Astrocyte (in vitro differentiated cells and primary cell): ENCODE data around the gene ZMYM4. TPM values are rescaled to one million over a fixed set of nuclear protein-coding genes. Genes with fewer than 3 reads are reported as not detected.

Source experiments
- DNase-seq: peaks from one replicate; pipeline ENCODE4 v3.0.0-alpha.2; 2010; ENCODE audit warnings: low read depth
- FAIRE-seq: peaks from 2 replicates; lab custom pipeline; 2011; peaks lifted over from hg19 to GRCh38; lab: Jason Lieb, UNC
- H2AFZ ChIP-seq: 2 replicates; pipeline ENCODE4 v1.6.0; 2012; ENCODE audit warnings: low read depth, low read length, inconsistent platforms
- H3K27ac ChIP-seq: 2 replicates; pipeline ENCODE4 v1.5.1; 2011; ENCODE audit warnings: low read depth, low read length, inconsistent platforms
- H3K27me3 ChIP-seq: 2 replicates; pipeline ENCODE4 v1.6.0; 2011; ENCODE audit warnings: low read length, inconsistent platforms; ENCODE audit not compliant: insufficient read depth
- H3K36me3 ChIP-seq: 2 replicates; pipeline ENCODE4 v1.5.1; 2011; ENCODE audit warnings: low read length, inconsistent platforms; ENCODE audit not compliant: insufficient read depth
- H3K4me1 ChIP-seq: 2 replicates; pipeline ENCODE4 v1.5.1; 2011; ENCODE audit warnings: low read length, inconsistent platforms; ENCODE audit not compliant: insufficient read depth
- H3K4me2 ChIP-seq: 2 replicates; pipeline ENCODE4 v1.6.0; 2012; ENCODE audit warnings: low read length, inconsistent platforms
- H3K4me3 ChIP-seq: 2 replicates; pipeline ENCODE4 v1.5.1; 2011; ENCODE audit warnings: low read depth, mild to moderate bottlenecking, low read length, inconsistent platforms; ENCODE audit not compliant: insufficient read depth
- H3K79me2 ChIP-seq: 2 replicates; pipeline ENCODE4 v1.6.0; 2012; ENCODE audit warnings: mild to moderate bottlenecking, low read length, inconsistent platforms; ENCODE audit not compliant: insufficient read depth
- H3K9ac ChIP-seq: 2 replicates; pipeline ENCODE4 v1.6.0; 2012; ENCODE audit warnings: mild to moderate bottlenecking, low read length, inconsistent platforms
- H3K9me3 ChIP-seq: 2 replicates; pipeline ENCODE4 v1.5.1; 2012; ENCODE audit warnings: low read depth, mild to moderate bottlenecking, low read length, inconsistent platforms; ENCODE audit not compliant: insufficient read depth
- H4K20me1 ChIP-seq: 2 replicates; pipeline ENCODE4 v1.6.0; 2012; ENCODE audit warnings: low read length, inconsistent platforms; ENCODE audit not compliant: insufficient read depth
- H3K27ac Mint-ChIP-seq: one replicate; pipeline ENCODE4 v1.8.0; 2021; ENCODE audit warnings: mild to moderate bottlenecking, mixed read lengths; ENCODE audit not compliant: unreplicated experiment
- H3K27me3 Mint-ChIP-seq: one replicate; pipeline ENCODE4 v1.8.0; 2021; ENCODE audit warnings: low read depth, mixed read lengths; ENCODE audit not compliant: unreplicated experiment
- H3K36me3 Mint-ChIP-seq: one replicate; pipeline ENCODE4 v1.8.0; 2021; ENCODE audit warnings: low read depth, mixed read lengths; ENCODE audit not compliant: unreplicated experiment
- H3K4me1 Mint-ChIP-seq: one replicate; pipeline ENCODE4 v1.8.0; 2021; ENCODE audit warnings: low read depth, mixed read lengths; ENCODE audit not compliant: unreplicated experiment
- H3K4me3 Mint-ChIP-seq: one replicate; pipeline ENCODE4 v1.8.0; 2021; ENCODE audit warnings: mild to moderate bottlenecking, moderate library complexity, mixed read lengths; ENCODE audit not compliant: unreplicated experiment
- H3K9me3 Mint-ChIP-seq: one replicate; pipeline ENCODE4 v1.8.0; 2021; ENCODE audit warnings: mild to moderate bottlenecking, mixed read lengths; ENCODE audit not compliant: unreplicated experiment
- EZH2 ChIP-seq: IDR thresholded peaks from 2 replicates; pipeline ENCODE4 v1.6.1; 2012; ENCODE audit warnings: mild to moderate bottlenecking, low read length, inconsistent platforms; ENCODE audit not compliant: insufficient read depth
- total RNA-seq: library from RNA; stranded (reverse); gene quantifications from 2 replicates; pipeline ENCODE4 v1.2.1, GENCODE V29; 2021
- TF ChIP-seq, protein P1 (sequence below): IDR thresholded peaks from 2 replicates; pipeline ENCODE4 v1.5.1; 2011; ENCODE audit warnings: low read depth, mild to moderate bottlenecking, inconsistent platforms, low read length, moderate library complexity; ENCODE audit not compliant: insufficient read depth

Gene ZMYM4
- total RNA-seq, 1 donor from 2014 or later: 65.5 TPM

DNA sequence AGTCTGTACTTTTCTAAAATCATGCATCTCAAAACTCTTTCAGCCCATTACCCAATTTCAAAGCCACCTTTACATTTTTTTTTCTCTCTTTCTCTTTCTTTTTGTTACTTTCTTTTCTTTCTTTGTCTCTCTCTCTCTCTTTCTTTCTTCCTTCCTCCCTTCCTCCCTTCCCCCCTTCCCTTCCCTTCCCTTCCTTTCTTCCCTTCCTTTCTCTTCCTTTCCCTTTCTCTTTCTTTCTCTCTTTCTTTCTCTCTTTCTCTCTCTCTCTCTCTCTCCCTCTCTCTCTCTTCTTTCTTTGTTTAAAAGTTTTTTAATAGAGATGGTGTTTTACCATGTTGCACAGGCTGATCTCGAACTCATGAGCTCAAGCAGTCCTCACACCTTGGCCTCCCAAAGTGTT, 11.5 kb downstream of the ZMYM4 start:
- no peaks in the 10 kb centered on the region for H3K4me1 ChIP-seq
- no peak overlapping the region for H3K9ac ChIP-seq
- no peaks in the 10 kb centered on the region for H3K27me3 ChIP-seq
- no peaks in the 10 kb centered on the region for H3K9me3 ChIP-seq
- no peak overlapping the region for H2AFZ ChIP-seq
- no peaks in the 10 kb centered on the region for H3K36me3 ChIP-seq
- TF ChIP-seq, protein P1, sequence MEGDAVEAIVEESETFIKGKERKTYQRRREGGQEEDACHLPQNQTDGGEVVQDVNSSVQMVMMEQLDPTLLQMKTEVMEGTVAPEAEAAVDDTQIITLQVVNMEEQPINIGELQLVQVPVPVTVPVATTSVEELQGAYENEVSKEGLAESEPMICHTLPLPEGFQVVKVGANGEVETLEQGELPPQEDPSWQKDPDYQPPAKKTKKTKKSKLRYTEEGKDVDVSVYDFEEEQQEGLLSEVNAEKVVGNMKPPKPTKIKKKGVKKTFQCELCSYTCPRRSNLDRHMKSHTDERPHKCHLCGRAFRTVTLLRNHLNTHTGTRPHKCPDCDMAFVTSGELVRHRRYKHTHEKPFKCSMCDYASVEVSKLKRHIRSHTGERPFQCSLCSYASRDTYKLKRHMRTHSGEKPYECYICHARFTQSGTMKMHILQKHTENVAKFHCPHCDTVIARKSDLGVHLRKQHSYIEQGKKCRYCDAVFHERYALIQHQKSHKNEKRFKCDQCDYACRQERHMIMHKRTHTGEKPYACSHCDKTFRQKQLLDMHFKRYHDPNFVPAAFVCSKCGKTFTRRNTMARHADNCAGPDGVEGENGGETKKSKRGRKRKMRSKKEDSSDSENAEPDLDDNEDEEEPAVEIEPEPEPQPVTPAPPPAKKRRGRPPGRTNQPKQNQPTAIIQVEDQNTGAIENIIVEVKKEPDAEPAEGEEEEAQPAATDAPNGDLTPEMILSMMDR: no peak
- TF ChIP-seq EZH2: no peak
- Mint-ChIP-seq H3K4me3 (no peak overlapping the region), H3K27ac (no peak overlapping the region), H3K27me3 (no peaks in the 10 kb centered on the region), H3K36me3 (peaks cover 25% of the 10 kb centered on the region), H3K9me3 (peaks cover 5% of the 10 kb centered on the region), H3K4me1 (peaks cover 11% of the 10 kb centered on the region)
- no peak for FAIRE-seq
- H3K4me2 ChIP-seq: no peak overlapping the region
- no peak overlapping the region for H3K27ac ChIP-seq
- no peak overlapping the region for H3K4me3 ChIP-seq
- H4K20me1 ChIP-seq: peaks cover 41% of the 10 kb centered on the region
- H3K79me2 ChIP-seq: peaks cover 92% of the 10 kb centered on the region
- no peak for DNase-seq

DNA sequence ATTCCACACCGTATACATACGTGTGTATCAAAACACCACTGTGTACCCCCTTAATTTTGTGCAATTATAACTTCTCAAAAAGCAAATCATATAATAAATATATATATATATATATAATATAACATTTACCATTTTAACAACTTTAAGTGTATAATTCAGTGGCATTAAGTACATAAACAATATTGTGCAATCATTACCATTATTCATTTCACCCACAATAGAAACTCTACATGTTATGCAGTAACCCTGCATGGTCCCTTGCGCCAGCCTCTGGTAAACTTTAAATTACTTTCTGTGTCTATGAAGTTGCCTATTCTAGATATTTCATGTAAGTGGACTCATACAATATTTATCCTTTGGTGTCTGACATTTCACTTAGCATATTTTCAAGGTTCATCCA, 13.1 kb downstream of the ZMYM4 start:
- Histone ChIP-seq H3K9me3 (no peaks in the 10 kb centered on the region), H3K36me3 (no peaks in the 10 kb centered on the region), H4K20me1 (peaks cover 43% of the 10 kb centered on the region), H3K27ac (no peak overlapping the region), H3K4me1 (no peaks in the 10 kb centered on the region), H3K4me3 (no peak overlapping the region), H3K4me2 (no peak overlapping the region), H3K9ac (no peak overlapping the region), H3K27me3 (no peaks in the 10 kb centered on the region), H3K79me2 (peaks cover 93% of the 10 kb centered on the region), H2AFZ (no peak overlapping the region)
- Mint-ChIP-seq H3K27ac (no peak overlapping the region), H3K4me1 (peaks cover 17% of the 10 kb centered on the region), H3K4me3 (no peak overlapping the region), H3K27me3 (no peaks in the 10 kb centered on the region), H3K9me3 (peaks cover 5% of the 10 kb centered on the region), H3K36me3 (peaks cover 31% of the 10 kb centered on the region)
- DNase-seq: no peak
- TF ChIP-seq, protein P1: no peak
- no peak for TF ChIP-seq EZH2
- no peak for FAIRE-seq

DNA sequence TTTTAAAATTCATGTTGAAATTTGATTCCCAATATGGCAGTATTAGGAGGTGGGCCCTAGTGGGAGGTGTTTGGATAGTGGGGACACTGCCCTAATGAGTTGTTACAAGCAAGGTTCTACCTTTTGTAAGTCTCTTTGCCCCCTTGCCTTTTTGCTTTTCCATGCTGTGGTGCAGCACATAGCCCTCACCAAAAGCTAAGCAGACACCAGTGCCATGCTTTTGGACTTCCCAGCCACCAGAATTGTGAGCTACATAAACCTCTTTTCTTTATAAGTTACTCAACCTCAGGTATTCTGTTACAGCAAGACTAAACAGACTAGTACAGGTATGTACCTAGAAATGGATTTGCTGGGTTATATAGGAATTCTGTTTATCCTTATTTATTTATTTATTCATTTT, 13.7 kb downstream of the ZMYM4 start:
- Histone ChIP-seq H3K79me2 (peaks cover 93% of the 10 kb centered on the region), H3K27me3 (no peaks in the 10 kb centered on the region), H3K36me3 (no peaks in the 10 kb centered on the region), H3K9me3 (no peaks in the 10 kb centered on the region), H2AFZ (no peak overlapping the region), H3K4me1 (no peaks in the 10 kb centered on the region), H3K4me3 (no peak overlapping the region), H4K20me1 (peaks cover 42% of the 10 kb centered on the region), H3K27ac (no peak overlapping the region), H3K4me2 (no peak overlapping the region), H3K9ac (no peak overlapping the region)
- Mint-ChIP-seq H3K27ac (no peak overlapping the region), H3K27me3 (no peaks in the 10 kb centered on the region), H3K4me1 (peaks cover 17% of the 10 kb centered on the region), H3K36me3 (peaks cover 31% of the 10 kb centered on the region), H3K9me3 (peaks cover 5% of the 10 kb centered on the region), H3K4me3 (no peak overlapping the region)
- no peak for FAIRE-seq
- no peak for DNase-seq
- TF ChIP-seq EZH2: no peak
- TF ChIP-seq, protein P1: no peak
